ENCODE results near the gene VSIG8. TPM values are rescaled to one million over a fixed set of nuclear protein-coding genes. Genes with fewer than 3 reads are reported as not detected.

The VSIG8 gene
- total and polyA plus RNA-seq, 2 donors (not counting 1 experiment from before 2014, with no cell fraction given): under 0.01 TPM; not detected in 1

- H3K4me3 ChIP-seq (replicated peaks in 1 of 4; ENCODE audit: control extremely low read depth in 1 of 4, insufficient read depth in 1 of 4, low read depth in 3 of 4, low read length in 4 of 4): no peak overlapping the region
- TF ChIP-seq, protein P1, sequence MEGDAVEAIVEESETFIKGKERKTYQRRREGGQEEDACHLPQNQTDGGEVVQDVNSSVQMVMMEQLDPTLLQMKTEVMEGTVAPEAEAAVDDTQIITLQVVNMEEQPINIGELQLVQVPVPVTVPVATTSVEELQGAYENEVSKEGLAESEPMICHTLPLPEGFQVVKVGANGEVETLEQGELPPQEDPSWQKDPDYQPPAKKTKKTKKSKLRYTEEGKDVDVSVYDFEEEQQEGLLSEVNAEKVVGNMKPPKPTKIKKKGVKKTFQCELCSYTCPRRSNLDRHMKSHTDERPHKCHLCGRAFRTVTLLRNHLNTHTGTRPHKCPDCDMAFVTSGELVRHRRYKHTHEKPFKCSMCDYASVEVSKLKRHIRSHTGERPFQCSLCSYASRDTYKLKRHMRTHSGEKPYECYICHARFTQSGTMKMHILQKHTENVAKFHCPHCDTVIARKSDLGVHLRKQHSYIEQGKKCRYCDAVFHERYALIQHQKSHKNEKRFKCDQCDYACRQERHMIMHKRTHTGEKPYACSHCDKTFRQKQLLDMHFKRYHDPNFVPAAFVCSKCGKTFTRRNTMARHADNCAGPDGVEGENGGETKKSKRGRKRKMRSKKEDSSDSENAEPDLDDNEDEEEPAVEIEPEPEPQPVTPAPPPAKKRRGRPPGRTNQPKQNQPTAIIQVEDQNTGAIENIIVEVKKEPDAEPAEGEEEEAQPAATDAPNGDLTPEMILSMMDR (conservative IDR thresholded peaks at IDR 0.05 in 1 of 2, IDR thresholded peaks at IDR 0.05 in 1 of 2; ENCODE audit: low read depth in 1 of 2, low read length in 2 of 2): no peak
- TF ChIP-seq EZH2 (IDR thresholded peaks at IDR 0.05; ENCODE audit: low read length, missing control alignments): no peak
Observed at GRCh38 chr1:159864262-159864661, 1.8 kb upstream of the VSIG8 start.

GRCh38 chr1:159862031-159862430 is 426 bp downstream of the VSIG8 start:
- Histone ChIP-seq H2AFZ (ENCODE audit: low read length) (no peak overlapping the region), H3K79me2 (ENCODE audit: control insufficient read depth, insufficient read depth, low read length) (no peaks in the 10 kb centered on the region), H3K36me3 (ENCODE audit: control insufficient read depth, insufficient read depth, low read length) (no peaks in the 10 kb centered on the region), H3K4me2 (ENCODE audit: extremely low read depth, insufficient read depth, low read length) (no peak overlapping the region), H3K27me3 (ENCODE audit: control insufficient read depth, insufficient read depth, low read length) (no peaks in the 10 kb centered on the region), H4K20me1 (ENCODE audit: control insufficient read depth, extremely low read depth, insufficient read depth, low read length) (no peaks in the 10 kb centered on the region), H3K27ac (ENCODE audit: insufficient read depth, low read length) (no peak overlapping the region), H3K4me1 (ENCODE audit: control insufficient read depth, extremely low read depth, insufficient read depth, low read length) (no peaks in the 10 kb centered on the region), H3K9me3 (ENCODE audit: control insufficient read depth, insufficient read depth, low read depth, low read length) (no peaks in the 10 kb centered on the region), H3K9ac (ENCODE audit: insufficient read depth, low read length) (no peak overlapping the region), H3K4me3 (replicated peaks in 1 of 4; ENCODE audit: control extremely low read depth in 1 of 4, insufficient read depth in 1 of 4, low read depth in 3 of 4, low read length in 4 of 4) (no peak overlapping the region)
- TF ChIP-seq, protein P1 (conservative IDR thresholded peaks at IDR 0.05 in 1 of 2, IDR thresholded peaks at IDR 0.05 in 1 of 2; ENCODE audit: low read depth in 1 of 2, low read length in 2 of 2): no peak
- TF ChIP-seq EZH2 (IDR thresholded peaks at IDR 0.05; ENCODE audit: low read length, missing control alignments): no peak
- no peak for DNase-seq (ENCODE audit: low read depth in 2 of 2)

More at GRCh38 chr1:159864262-159864661, 1.8 kb upstream of the VSIG8 start:
- Histone ChIP-seq H3K4me1 (ENCODE audit: control insufficient read depth, extremely low read depth, insufficient read depth, low read length) (peaks cover 8% of the 10 kb centered on the region), H3K9me3 (ENCODE audit: control insufficient read depth, insufficient read depth, low read depth, low read length) (no peaks in the 10 kb centered on the region), H3K36me3 (ENCODE audit: control insufficient read depth, insufficient read depth, low read length) (no peaks in the 10 kb centered on the region), H3K27ac (ENCODE audit: insufficient read depth, low read length) (no peak overlapping the region), H3K9ac (ENCODE audit: insufficient read depth, low read length) (no peak overlapping the region), H3K4me2 (ENCODE audit: extremely low read depth, insufficient read depth, low read length) (no peak overlapping the region), H3K79me2 (ENCODE audit: control insufficient read depth, insufficient read depth, low read length) (no peaks in the 10 kb centered on the region), H2AFZ (ENCODE audit: low read length) (no peak overlapping the region), H3K27me3 (ENCODE audit: control insufficient read depth, insufficient read depth, low read length) (no peaks in the 10 kb centered on the region), H4K20me1 (ENCODE audit: control insufficient read depth, extremely low read depth, insufficient read depth, low read length) (no peaks in the 10 kb centered on the region)
- DNase-seq (ENCODE audit: low read depth in 2 of 2): no peak

- Histone ChIP-seq H3K27ac (ENCODE audit: insufficient read depth, low read length) (no peak overlapping the region), H2AFZ (ENCODE audit: low read length) (no peak overlapping the region), H3K9ac (ENCODE audit: insufficient read depth, low read length) (no peak overlapping the region), H3K4me3 (replicated peaks in 1 of 4; ENCODE audit: control extremely low read depth in 1 of 4, insufficient read depth in 1 of 4, low read depth in 3 of 4, low read length in 4 of 4) (no peak overlapping the region), H3K36me3 (ENCODE audit: control insufficient read depth, insufficient read depth, low read length) (no peaks in the 10 kb centered on the region), H4K20me1 (ENCODE audit: control insufficient read depth, extremely low read depth, insufficient read depth, low read length) (no peaks in the 10 kb centered on the region), H3K27me3 (ENCODE audit: control insufficient read depth, insufficient read depth, low read length) (no peaks in the 10 kb centered on the region), H3K4me1 (ENCODE audit: control insufficient read depth, extremely low read depth, insufficient read depth, low read length) (no peaks in the 10 kb centered on the region), H3K79me2 (ENCODE audit: control insufficient read depth, insufficient read depth, low read length) (no peaks in the 10 kb centered on the region), H3K4me2 (ENCODE audit: extremely low read depth, insufficient read depth, low read length) (no peak overlapping the region), H3K9me3 (ENCODE audit: control insufficient read depth, insufficient read depth, low read depth, low read length) (no peaks in the 10 kb centered on the region)
- no peak for TF ChIP-seq EZH2 (IDR thresholded peaks at IDR 0.05; ENCODE audit: low read length, missing control alignments)
- TF ChIP-seq, protein P1 (conservative IDR thresholded peaks at IDR 0.05 in 1 of 2, IDR thresholded peaks at IDR 0.05 in 1 of 2; ENCODE audit: low read depth in 1 of 2, low read length in 2 of 2): no peak
- DNase-seq (ENCODE audit: low read depth in 2 of 2): no peak
Observed at GRCh38 chr1:159861218-159861617, 1.2 kb downstream of the VSIG8 start.
